HEK293 (cell line): Measurements from ENCODE around the gene PRPH.

ENCODE experiments used
- CTCF ChIA-PET: fragments of 350-600 bp; formaldehyde crosslinking; extraction: SDS; loops from one replicate; lab custom pipeline; 2021; ENCODE audit warnings: antibody characterized with exemption; lab: Yijun Ruan, JAX
- POLR2A ChIA-PET: fragments of 300-600 bp; formaldehyde crosslinking; extraction: SDS; loops from one replicate; lab custom pipeline; 2020; ENCODE audit warnings: antibody characterized with exemption, inconsistent platforms; lab: Yijun Ruan, JAX
- H3K27ac ChIP-seq: fragments of 200-500 bp; sonication (Bioruptor generic); 2 replicates; pipeline ENCODE4 v1.5.1; 2014; ENCODE audit warnings: low read depth, low read length, control low read depth, inconsistent platforms; ENCODE audit errors: extremely low read depth
- H3K36me3 ChIP-seq, 2 experiments: fragments of 200-500 bp in 1 of 2; sonication (Bioruptor generic) in 1 of 2; 1 replicate in 1 of 2; 2 replicates in 1 of 2; pipeline ENCODE4 v1.5.1; 2014 to 2017; ENCODE audit warnings: inconsistent platforms in 2 of 2, low read length in 2 of 2; ENCODE audit not compliant: control insufficient read depth in 2 of 2, insufficient read depth in 1 of 2
- H3K4me1 ChIP-seq: fragments of 200-500 bp; sonication (Bioruptor generic); 2 replicates; pipeline ENCODE4 v1.5.1; 2014; ENCODE audit warnings: mild to moderate bottlenecking, low read length, inconsistent platforms; ENCODE audit not compliant: control insufficient read depth, insufficient read depth
- H3K4me3 ChIP-seq: 2 replicates; pipeline ENCODE4 v1.5.1; 2011; ENCODE audit warnings: low read depth, mild to moderate bottlenecking, control low read depth, low read length, moderate library complexity
- H3K9me3 ChIP-seq: fragments of 200-500 bp; sonication (Bioruptor generic); 2 replicates; pipeline ENCODE4 v1.5.1; 2014; ENCODE audit warnings: low read depth, low read length, inconsistent platforms; ENCODE audit not compliant: control insufficient read depth, insufficient read depth
- GLI4 ChIP-seq: fragments of 450-650 bp; formaldehyde crosslinking; IDR thresholded peaks from 2 replicates; pipeline ENCODE4 v1.5.1; 2016; ENCODE audit warnings: missing biosample characterization, missing genetic modification characterization
- KLF1 ChIP-seq: fragments of 450-650 bp; formaldehyde crosslinking; IDR thresholded peaks from 2 replicates; pipeline ENCODE4 v1.5.1; 2016; ENCODE audit warnings: missing biosample characterization, missing genetic modification characterization
- MZF1 ChIP-seq: fragments of 450-650 bp; formaldehyde crosslinking; IDR thresholded peaks from 2 replicates; pipeline ENCODE4 v1.5.1; 2017; ENCODE audit warnings: missing biosample characterization, missing genetic modification characterization, borderline replicate concordance
- PRDM1 ChIP-seq: fragments of 450-650 bp; formaldehyde crosslinking; IDR thresholded peaks from 2 replicates; pipeline ENCODE4; 2016; ENCODE audit warnings: missing biosample characterization, missing genetic modification characterization
- SP2 ChIP-seq: fragments of 450-650 bp; formaldehyde crosslinking; IDR thresholded peaks from 2 replicates; pipeline ENCODE4 v1.5.1; 2016; ENCODE audit warnings: missing biosample characterization, missing genetic modification characterization
- SP3 ChIP-seq: fragments of 450-650 bp; formaldehyde crosslinking; IDR thresholded peaks from 2 replicates; pipeline ENCODE4 v1.5.1; 2016; ENCODE audit warnings: missing biosample characterization, missing genetic modification characterization
- WT1 ChIP-seq: fragments of 450-650 bp; formaldehyde crosslinking; IDR thresholded peaks from 2 replicates; pipeline ENCODE4 v1.5.1; 2016; ENCODE audit warnings: missing biosample characterization, missing genetic modification characterization
- ZEB2 ChIP-seq: fragments of 450-650 bp; formaldehyde crosslinking; IDR thresholded peaks from 2 replicates; pipeline ENCODE4 v1.5.1; 2016; ENCODE audit warnings: missing biosample characterization, missing genetic modification characterization
- ZFHX2 ChIP-seq: fragments of 450-650 bp; formaldehyde crosslinking; conservative IDR thresholded peaks from 2 replicates; pipeline ENCODE4 v1.5.1; 2016; ENCODE audit warnings: missing biosample characterization, missing genetic modification characterization
- ZNF140 ChIP-seq: fragments of 450-650 bp; formaldehyde crosslinking; IDR thresholded peaks from 2 replicates; pipeline ENCODE4 v1.5.1; 2016; ENCODE audit warnings: missing biosample characterization, missing genetic modification characterization
- ZNF174 ChIP-seq: fragments of 450-650 bp; formaldehyde crosslinking; IDR thresholded peaks from 2 replicates; pipeline ENCODE4 v1.5.0; 2017; ENCODE audit warnings: missing biosample characterization, mild to moderate bottlenecking, missing genetic modification characterization
- ZNF211 ChIP-seq: fragments of 450-650 bp; formaldehyde crosslinking; IDR thresholded peaks from 2 replicates; pipeline ENCODE4 v1.5.1; 2016; ENCODE audit warnings: low read depth, missing biosample characterization, missing genetic modification characterization
- ZNF302 ChIP-seq: fragments of 450-650 bp; formaldehyde crosslinking; IDR thresholded peaks from 2 replicates; pipeline ENCODE4 v1.5.1; 2016; ENCODE audit warnings: missing biosample characterization, missing genetic modification characterization, low read depth
- ZNF335 ChIP-seq: fragments of 450-650 bp; formaldehyde crosslinking; conservative IDR thresholded peaks from 2 replicates; pipeline ENCODE4 v1.5.1; 2016; ENCODE audit warnings: missing biosample characterization, missing genetic modification characterization
- ZNF555 ChIP-seq: fragments of 450-650 bp; formaldehyde crosslinking; conservative IDR thresholded peaks from 2 replicates; pipeline ENCODE4 v1.5.1; 2017; ENCODE audit warnings: missing biosample characterization, mild to moderate bottlenecking, missing genetic modification characterization, inconsistent platforms
- ZNF600 ChIP-seq: fragments of 450-650 bp; formaldehyde crosslinking; IDR thresholded peaks from 2 replicates; pipeline ENCODE4 v1.5.1; 2016; ENCODE audit warnings: missing biosample characterization, missing genetic modification characterization
- ZNF837 ChIP-seq: fragments of 450-650 bp; formaldehyde crosslinking; IDR thresholded peaks from 2 replicates; pipeline ENCODE4 v1.5.1; 2016; ENCODE audit warnings: missing biosample characterization, missing genetic modification characterization
- ZNF843 ChIP-seq: fragments of 450-650 bp; formaldehyde crosslinking; IDR thresholded peaks from 2 replicates; pipeline ENCODE4 v1.5.1; 2016; ENCODE audit warnings: missing biosample characterization, missing genetic modification characterization
- ZSCAN30 ChIP-seq: fragments of 450-650 bp; IDR thresholded peaks from 2 replicates; pipeline ENCODE4 v1.5.1; 2018; ENCODE audit warnings: missing biosample characterization, mild to moderate bottlenecking, missing genetic modification characterization, moderate library complexity
- TF ChIP-seq, protein P1 (sequence below): fragments of 450-650 bp; IDR thresholded peaks from 2 replicates; pipeline ENCODE4 v1.5.1; 2018; ENCODE audit warnings: missing biosample characterization, missing genetic modification characterization
- TF ChIP-seq, protein P2 (sequence below): fragments of 450-650 bp; formaldehyde crosslinking; IDR thresholded peaks from 2 replicates; pipeline ENCODE4 v1.5.1; 2016; ENCODE audit warnings: missing biosample characterization, missing genetic modification characterization

PRPH gene

DNA sequence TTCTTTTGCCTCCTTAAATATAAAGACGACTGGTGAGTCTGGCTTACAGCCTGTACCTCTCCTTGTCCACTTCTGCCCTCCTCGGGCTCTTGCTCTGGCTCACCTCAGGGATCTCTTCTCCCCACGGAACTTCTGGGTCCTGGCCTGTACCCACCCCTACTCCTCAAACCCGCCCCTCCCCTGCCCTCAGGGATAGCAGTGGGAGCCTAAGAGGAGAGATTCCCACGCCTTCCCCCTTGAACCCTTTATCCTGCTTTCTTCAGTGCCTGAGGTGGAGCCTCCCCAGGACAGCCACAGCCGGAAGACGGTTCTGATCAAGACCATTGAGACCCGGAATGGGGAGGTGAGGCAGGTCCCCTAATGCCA is 2.7 kb downstream of the PRPH start:
- no peak overlapping the region; the same call in 1 of the 2 replicates for H3K27ac ChIP-seq
- CTCF ChIA-PET, result interaction anchor here (0.5 to 10.2 kb wide), 45 partner anchors 7 to 554 kb away, joined by 3 to 208 read pairs (median 5); partner anchors contain the start of genes C1QL4, DNAJC22, PRPF40B and SPATS2
- peaks cover 8% of the 10 kb centered on the region for H3K4me1 ChIP-seq
- H3K36me3 ChIP-seq, result peaks cover 0 to 9% of the 10 kb centered on the region in 2 experiments; a peak in 1 of 3 replicates
- POLR2A ChIA-PET, result interaction anchor here (0.7 to 7.6 kb wide), 19 partner anchors 8 to 531 kb away, joined by 3 to 94 read pairs (median 6); partner anchors contain the start of genes C1QL4, DNAJC22, NCKAP5L and SPATS2
- no peaks in the 10 kb centered on the region for H3K9me3 ChIP-seq
- TF ChIP-seq MZF1 (tag by site-specific recombination) (no peak), SP2 (0 out of 2 replicates have a peak, but pooled peaks have one; percentile 28), ZNF174 (tag by site-specific recombination) (no peak), ZNF335 (peak; percentile 87), KLF1 (tag by site-specific recombination) (peak; percentile 32)
- TF ChIP-seq, protein P1, sequence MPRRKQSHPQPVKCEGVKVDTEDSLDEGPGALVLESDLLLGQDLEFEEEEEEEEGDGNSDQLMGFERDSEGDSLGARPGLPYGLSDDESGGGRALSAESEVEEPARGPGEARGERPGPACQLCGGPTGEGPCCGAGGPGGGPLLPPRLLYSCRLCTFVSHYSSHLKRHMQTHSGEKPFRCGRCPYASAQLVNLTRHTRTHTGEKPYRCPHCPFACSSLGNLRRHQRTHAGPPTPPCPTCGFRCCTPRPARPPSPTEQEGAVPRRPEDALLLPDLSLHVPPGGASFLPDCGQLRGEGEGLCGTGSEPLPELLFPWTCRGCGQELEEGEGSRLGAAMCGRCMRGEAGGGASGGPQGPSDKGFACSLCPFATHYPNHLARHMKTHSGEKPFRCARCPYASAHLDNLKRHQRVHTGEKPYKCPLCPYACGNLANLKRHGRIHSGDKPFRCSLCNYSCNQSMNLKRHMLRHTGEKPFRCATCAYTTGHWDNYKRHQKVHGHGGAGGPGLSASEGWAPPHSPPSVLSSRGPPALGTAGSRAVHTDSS (tag by site-specific recombination), result no peak
- peak overlapping the region; percentile 29 for H3K4me3 ChIP-seq

DNA sequence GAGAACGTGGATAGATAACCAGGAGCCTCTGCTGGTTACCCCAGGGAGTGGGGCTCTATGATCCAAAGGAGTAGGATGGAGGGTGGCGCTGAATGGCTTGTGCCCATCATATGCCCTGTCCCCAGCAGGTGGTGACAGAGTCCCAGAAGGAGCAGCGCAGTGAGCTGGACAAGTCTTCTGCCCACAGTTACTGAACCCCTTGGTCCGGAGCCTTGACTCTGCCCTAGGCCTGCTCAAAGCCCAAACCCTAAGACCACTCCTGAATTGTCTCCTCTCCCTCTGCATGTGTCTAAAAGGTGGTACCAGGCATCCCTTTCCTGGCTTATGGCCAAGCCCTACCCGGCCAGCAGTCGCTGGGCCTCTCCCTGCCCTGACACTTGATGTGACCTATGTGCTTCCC is 3.2 kb downstream of the PRPH start:
- no peak overlapping the region for H3K27ac ChIP-seq
- H3K4me1 ChIP-seq, result peaks cover 8% of the 10 kb centered on the region
- no peaks in the 10 kb centered on the region for H3K9me3 ChIP-seq
- no peak overlapping the region for H3K4me3 ChIP-seq
- CTCF ChIA-PET, result interaction anchor here (2.3 to 10.2 kb wide), 3 partner anchors 36 to 214 kb away, joined by 13 to 185 read pairs (median 21); partner anchors contain the start of genes C1QL4 and DNAJC22
- POLR2A ChIA-PET, result interaction anchor here (1.8 kb wide), 1 partner anchor 69 kb away, joined by 17 read pairs; the partner anchor contains the start of gene SPATS2
- H3K36me3 ChIP-seq, result peaks cover 0 to 9% of the 10 kb centered on the region in 2 experiments; a peak in 1 of 3 replicates
- TF ChIP-seq, protein P2, sequence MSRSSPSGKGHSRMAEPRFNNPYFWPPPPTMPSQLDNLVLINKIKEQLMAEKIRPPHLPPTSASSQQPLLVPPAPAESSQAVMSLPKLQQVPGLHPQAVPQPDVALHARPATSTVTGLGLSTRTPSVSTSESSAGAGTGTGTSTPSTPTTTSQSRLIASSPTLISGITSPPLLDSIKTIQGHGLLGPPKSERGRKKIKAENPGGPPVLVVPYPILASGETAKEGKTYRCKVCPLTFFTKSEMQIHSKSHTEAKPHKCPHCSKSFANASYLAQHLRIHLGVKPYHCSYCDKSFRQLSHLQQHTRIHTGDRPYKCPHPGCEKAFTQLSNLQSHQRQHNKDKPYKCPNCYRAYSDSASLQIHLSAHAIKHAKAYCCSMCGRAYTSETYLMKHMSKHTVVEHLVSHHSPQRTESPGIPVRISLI (tag by site-specific recombination), result no peak
- peak; percentile 57; the same call in 1 of the 2 replicates for TF ChIP-seq ZNF600
- TF ChIP-seq, all 188 proteins: peak for 1

DNA sequence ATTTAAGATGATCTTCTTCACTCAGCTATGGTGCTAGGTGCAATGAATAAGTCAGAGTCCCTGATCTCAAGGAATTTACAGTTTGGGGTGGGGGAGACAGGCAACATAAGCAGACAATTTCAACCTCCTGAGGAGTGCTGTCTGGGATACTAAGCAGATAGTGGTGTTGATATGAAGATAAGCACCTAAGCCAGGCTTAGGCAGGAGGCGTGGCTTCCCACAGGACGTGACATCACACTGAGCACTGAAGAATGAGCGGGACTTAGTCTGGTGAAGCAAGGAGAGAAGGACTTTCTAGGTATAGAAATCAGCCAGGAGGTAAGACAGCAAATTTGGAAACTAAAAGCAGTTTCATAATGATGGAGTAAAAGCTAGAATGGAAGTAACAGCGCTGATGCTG is 6.8 kb downstream of the PRPH start:
- ChIA-PET POLR2A (interaction anchor here (0.8 to 2.1 kb wide), 2 partner anchors 10 to 21 kb away, joined by 3 to 7 read pairs; partner anchors contain the start of gene TROAP), CTCF (interaction anchor here (0.8 to 2.3 kb wide), 2 partner anchors 14 to 41 kb away, joined by 3 to 15 read pairs; no protein-coding TSS in a partner anchor)
- no peaks in the 10 kb centered on the region; the same call in 1 of the 2 replicates for H3K4me1 ChIP-seq

DNA sequence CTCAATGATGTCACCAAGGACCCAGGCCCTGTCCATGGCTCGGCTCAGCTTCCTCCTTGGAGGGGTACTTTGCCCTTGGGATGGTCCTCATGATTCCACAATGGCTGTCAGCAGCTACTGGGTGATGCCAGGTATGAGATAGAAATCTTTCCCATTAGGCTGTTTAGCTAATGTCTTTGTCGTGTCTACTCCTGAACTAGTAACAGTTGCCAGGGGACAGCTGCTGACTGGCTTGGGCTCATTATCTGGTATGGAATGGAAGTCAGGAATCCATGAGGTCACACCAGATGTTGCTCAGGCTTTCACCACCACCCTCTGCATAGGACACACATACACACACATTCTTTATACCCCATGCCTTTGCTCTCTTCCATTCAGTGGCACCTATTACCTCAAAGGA is 9.2 kb downstream of the PRPH start:
- H3K4me3 ChIP-seq, result no peak overlapping the region
- H3K36me3 ChIP-seq, result no peaks in the 10 kb centered on the region
- H3K4me1 ChIP-seq, result no peaks in the 10 kb centered on the region
- POLR2A ChIA-PET, result interaction anchor here (0.5 to 2.0 kb wide), 3 partner anchors 10 to 19 kb away, joined by 3 to 15 read pairs (median 3); partner anchors contain the start of genes PRPH and TROAP
- H3K9me3 ChIP-seq, result no peaks in the 10 kb centered on the region
- TF ChIP-seq PRDM1 (tag by site-specific recombination) (peak; percentile 29; the same call in 1 of the 2 replicates), ZFHX2 (tag by site-specific recombination) (no peak), GLI4 (no peak), ZNF600 (peak; percentile 86)
- TF ChIP-seq, all 188 proteins: peak for 2
- CTCF ChIA-PET, result interaction anchor here (0.8 to 4.7 kb wide), 6 partner anchors 9 to 55 kb away, joined by 3 to 34 read pairs (median 4); partner anchors contain the start of gene PRPH
- H3K27ac ChIP-seq, result no peak overlapping the region

More for the DNA sequence above, 6.8 kb downstream of the PRPH start:
- Histone ChIP-seq H3K4me3 (no peak overlapping the region), H3K27ac (no peak overlapping the region), H3K9me3 (no peaks in the 10 kb centered on the region), H3K36me3 (peaks cover 0 to 4% of the 10 kb centered on the region in 2 experiments; a peak in 1 of 3 replicates)
- TF ChIP-seq ZNF555 (tag by site-specific recombination) (no peak), ZNF302 (tag by site-specific recombination) (no peak), WT1 (tag by site-specific recombination) (no peak), ZNF843 (tag by site-specific recombination) (no peak), SP3 (tag by site-specific recombination) (no peak), ZEB2 (tag by site-specific recombination) (no peak), ZSCAN30 (tag by site-specific recombination) (no peak), ZNF837 (tag by site-specific recombination) (no peak), ZNF174 (tag by site-specific recombination) (no peak), ZNF211 (tag by site-specific recombination) (no peak), ZNF140 (tag by site-specific recombination) (no peak), MZF1 (tag by site-specific recombination) (no peak)
